Measurements from ENCODE around the gene KCTD20.

- TF ChIP-seq CTCF (IDR thresholded peaks at IDR 0.05; ENCODE audit: poor library complexity, severe bottlenecking) (no peak), TAF1 (IDR thresholded peaks at IDR 0.05; ENCODE audit: low read depth) (no peak), EP300 (conservative IDR thresholded peaks at IDR 0.05; ENCODE audit: poor library complexity, severe bottlenecking) (no peak), POLR2AphosphoS5 (IDR thresholded peaks at IDR 0.05) (no peak), RAD21 (conservative IDR thresholded peaks at IDR 0.05) (no peak)
- TF ChIP-seq, protein P1, sequence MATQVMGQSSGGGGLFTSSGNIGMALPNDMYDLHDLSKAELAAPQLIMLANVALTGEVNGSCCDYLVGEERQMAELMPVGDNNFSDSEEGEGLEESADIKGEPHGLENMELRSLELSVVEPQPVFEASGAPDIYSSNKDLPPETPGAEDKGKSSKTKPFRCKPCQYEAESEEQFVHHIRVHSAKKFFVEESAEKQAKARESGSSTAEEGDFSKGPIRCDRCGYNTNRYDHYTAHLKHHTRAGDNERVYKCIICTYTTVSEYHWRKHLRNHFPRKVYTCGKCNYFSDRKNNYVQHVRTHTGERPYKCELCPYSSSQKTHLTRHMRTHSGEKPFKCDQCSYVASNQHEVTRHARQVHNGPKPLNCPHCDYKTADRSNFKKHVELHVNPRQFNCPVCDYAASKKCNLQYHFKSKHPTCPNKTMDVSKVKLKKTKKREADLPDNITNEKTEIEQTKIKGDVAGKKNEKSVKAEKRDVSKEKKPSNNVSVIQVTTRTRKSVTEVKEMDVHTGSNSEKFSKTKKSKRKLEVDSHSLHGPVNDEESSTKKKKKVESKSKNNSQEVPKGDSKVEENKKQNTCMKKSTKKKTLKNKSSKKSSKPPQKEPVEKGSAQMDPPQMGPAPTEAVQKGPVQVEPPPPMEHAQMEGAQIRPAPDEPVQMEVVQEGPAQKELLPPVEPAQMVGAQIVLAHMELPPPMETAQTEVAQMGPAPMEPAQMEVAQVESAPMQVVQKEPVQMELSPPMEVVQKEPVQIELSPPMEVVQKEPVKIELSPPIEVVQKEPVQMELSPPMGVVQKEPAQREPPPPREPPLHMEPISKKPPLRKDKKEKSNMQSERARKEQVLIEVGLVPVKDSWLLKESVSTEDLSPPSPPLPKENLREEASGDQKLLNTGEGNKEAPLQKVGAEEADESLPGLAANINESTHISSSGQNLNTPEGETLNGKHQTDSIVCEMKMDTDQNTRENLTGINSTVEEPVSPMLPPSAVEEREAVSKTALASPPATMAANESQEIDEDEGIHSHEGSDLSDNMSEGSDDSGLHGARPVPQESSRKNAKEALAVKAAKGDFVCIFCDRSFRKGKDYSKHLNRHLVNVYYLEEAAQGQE (IDR thresholded peaks at IDR 0.05; ENCODE audit: borderline replicate concordance): no peak
Measured at GRCh38 chr6:36487698-36488097, 44.9 kb downstream of the KCTD20 start.
